GM12872 (cell line): ENCODE data around the gene ATXN1.

Experiments used
- CTCF ChIP-seq: IDR thresholded peaks from 3 replicates; pipeline ENCODE4 v1.5.1; 2011; ENCODE audit warnings: low read depth, mild to moderate bottlenecking, low read length, moderate library complexity; ENCODE audit not compliant: insufficient read depth

The ATXN1 gene

GRCh38 chr6:16600701-16601100 is 160.6 kb downstream of the ATXN1 start:
- no peak for TF ChIP-seq CTCF

DNA sequence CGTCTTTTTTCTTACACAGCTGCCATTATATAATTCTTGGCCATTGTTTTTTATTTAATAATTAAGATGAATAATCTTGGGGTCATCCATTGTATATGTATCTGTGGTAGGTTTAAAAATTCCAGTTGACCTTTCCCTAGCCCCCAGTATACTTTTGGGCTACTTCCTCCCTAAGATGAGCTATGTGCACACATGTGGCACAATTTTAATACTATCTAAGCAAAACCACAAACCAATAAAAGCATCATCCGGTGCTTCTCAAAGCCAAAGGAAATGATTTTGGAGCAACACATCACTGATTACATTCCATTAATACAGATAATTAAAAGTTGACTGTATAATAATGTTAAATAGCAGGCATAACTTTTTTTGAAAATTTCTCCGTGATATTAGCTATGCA is 161.2 kb downstream of the ATXN1 start:
- TF ChIP-seq CTCF = no peak

GRCh38 chr6:16596616-16597331 is 164.5 kb downstream of the ATXN1 start:
- no peak for TF ChIP-seq CTCF

GRCh38 chr6:16595514-16596120 is 165.6 kb downstream of the ATXN1 start:
- no peak for TF ChIP-seq CTCF

GRCh38 chr6:16594849-16595248 is 166.4 kb downstream of the ATXN1 start:
- TF ChIP-seq CTCF = no peak; the same call in 2 of the 3 replicates

DNA sequence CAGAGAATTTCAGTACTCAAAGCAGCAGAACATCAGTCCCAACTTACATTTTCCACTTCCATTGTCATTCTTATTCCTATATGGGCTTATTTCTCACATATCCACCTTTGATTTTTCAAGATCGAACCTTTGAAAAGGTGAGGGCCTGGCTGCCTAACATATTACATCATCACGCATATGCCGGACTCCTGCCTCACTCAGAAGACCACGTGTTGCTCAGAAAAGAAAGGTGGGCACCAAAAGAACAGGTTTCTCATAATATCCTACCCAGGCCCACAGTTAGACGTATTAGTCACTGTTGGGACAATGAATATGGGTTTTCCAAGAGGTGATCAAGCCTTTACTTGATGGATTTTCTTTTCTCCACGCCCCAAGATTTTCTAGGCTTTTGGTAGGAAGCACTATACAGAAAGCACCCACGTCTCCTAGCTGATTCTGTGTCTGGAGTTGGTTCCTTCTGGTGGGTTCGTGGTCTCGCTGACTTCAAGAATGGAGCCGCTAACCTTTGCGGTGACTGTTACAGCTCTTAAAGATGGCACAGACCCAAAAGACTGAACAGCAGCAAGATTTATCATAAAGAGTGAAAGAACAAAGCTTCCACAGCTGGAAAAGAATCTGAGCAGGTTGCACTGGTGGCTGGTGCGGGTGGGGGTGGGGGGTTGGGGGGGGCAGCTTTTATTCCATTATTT is 168.9 kb downstream of the ATXN1 start:
- no peak for TF ChIP-seq CTCF

DNA sequence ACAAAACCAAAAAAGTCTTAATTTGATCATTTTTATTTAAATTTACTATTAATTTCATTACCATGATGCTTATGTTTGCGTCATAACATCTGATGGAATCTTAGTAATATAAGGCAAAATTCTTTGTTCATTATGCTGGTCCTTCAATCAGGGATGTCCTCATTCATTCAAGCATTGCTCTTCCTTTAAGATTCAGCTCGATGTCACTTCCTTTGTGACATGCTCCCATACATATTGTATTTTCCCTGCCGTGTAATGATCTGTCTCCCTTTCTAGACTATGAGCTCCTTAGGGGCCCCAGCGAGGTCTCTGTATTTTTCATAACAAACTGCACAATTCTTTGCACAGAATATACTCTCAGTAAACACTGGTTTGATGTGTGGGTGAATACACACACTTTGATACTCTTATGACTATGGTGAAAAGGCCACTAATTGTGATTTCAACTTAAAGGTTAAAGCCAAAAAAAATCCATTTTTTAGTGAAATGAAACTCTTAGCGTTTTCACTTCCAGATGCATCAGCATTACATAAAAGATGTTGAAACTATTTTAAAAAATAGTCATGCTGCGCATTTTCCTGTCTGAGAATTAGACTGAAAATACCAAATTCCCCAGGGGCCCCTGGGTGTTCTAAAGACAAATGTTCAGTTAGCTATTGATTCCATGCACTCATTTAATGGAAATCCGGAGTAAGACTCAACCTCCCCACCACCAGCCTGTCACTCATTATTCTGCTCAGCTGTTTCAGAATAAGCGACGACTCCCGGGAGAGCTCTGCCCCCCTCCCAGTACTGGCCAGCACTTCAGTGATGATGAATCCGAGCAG is 169.7 kb downstream of the ATXN1 start:
- no peak for TF ChIP-seq CTCF
